Smooth muscle cell (in vitro differentiated cells): ENCODE data around the gene FAM78B. TPM values are rescaled to one million over a fixed set of nuclear protein-coding genes. Genes with fewer than 3 reads are reported as not detected.

ENCODE experiments used
- DNase-seq: peaks from one replicate; lab custom pipeline; 2025; ENCODE audit not compliant: unreplicated experiment; lab: John Stamatoyannopoulos, UW
- H2AFZ ChIP-seq: fragments of 200-600 bp; sonication (generic); 2 replicates; pipeline ENCODE4 v1.6.0; 2016; ENCODE audit warnings: antibody characterized with exemption, low read depth, mild to moderate bottlenecking
- H3F3A ChIP-seq: fragments of 200-600 bp; sonication (generic); 2 replicates; pipeline ENCODE4 v1.6.0; 2017; ENCODE audit warnings: antibody characterized with exemption, low read depth
- H3K27ac ChIP-seq: fragments of 200-600 bp; sonication (generic); 2 replicates; pipeline ENCODE4 v1.5.1; 2016; ENCODE audit warnings: low read depth, mild to moderate bottlenecking
- H3K27me3 ChIP-seq: fragments of 200-600 bp; sonication (generic); 2 replicates; pipeline ENCODE4 v1.6.1; 2016; ENCODE audit warnings: low read depth, mild to moderate bottlenecking
- H3K36me3 ChIP-seq: fragments of 200-600 bp; sonication (generic); 2 replicates; pipeline ENCODE4 v1.5.1; 2016; ENCODE audit warnings: low read depth
- H3K4me1 ChIP-seq: fragments of 200-600 bp; sonication (generic); 2 replicates; pipeline ENCODE4 v1.5.1; 2016; ENCODE audit warnings: low read depth
- H3K4me2 ChIP-seq: fragments of 200-600 bp; sonication (generic); 2 replicates; pipeline ENCODE4 v1.6.0; 2016; ENCODE audit warnings: mild to moderate bottlenecking
- H3K4me3 ChIP-seq: fragments of 200-600 bp; sonication (generic); 2 replicates; pipeline ENCODE4 v1.5.1; 2016; ENCODE audit warnings: mild to moderate bottlenecking
- H3K79me2 ChIP-seq: fragments of 200-600 bp; sonication (generic); 2 replicates; pipeline ENCODE4 v1.6.0; 2016; ENCODE audit warnings: low read depth, mild to moderate bottlenecking
- H3K9ac ChIP-seq: fragments of 200-600 bp; sonication (generic); 2 replicates; pipeline ENCODE4 v1.6.0; 2016; ENCODE audit warnings: low read depth
- H3K9me3 ChIP-seq: fragments of 200-600 bp; sonication (generic); replicated peaks from 2 replicates; pipeline ENCODE4 v1.5.1; 2016; ENCODE audit warnings: low read depth
- H4K20me1 ChIP-seq: fragments of 200-600 bp; sonication (generic); 2 replicates; pipeline ENCODE4 v1.6.0; 2016; ENCODE audit warnings: low read depth
- WGBS: methylation state at CpG from one replicate; pipeline ENCODE4 v1.1.7; 2016; ENCODE audit warnings: low lambda C conversion rate; 5-methylcytosine and 5-hydroxymethylcytosine counted together
- polyA plus RNA-seq: library from polyadenylated mRNA; unstranded; fragments of >200 nt; fragmentation: Nextera tagmentation; extraction: Ambion mirVana; gene quantifications from 2 replicates; pipeline ENCODE4 v1.2.1, GENCODE V29; 2016
- total RNA-seq: library from RNA; depleted of rRNA; stranded (reverse); fragments of >200 nt; gene quantifications from 2 replicates; pipeline ENCODE4 v1.2.3, GENCODE V29; 2014
- TF ChIP-seq, protein P1 (sequence below): fragments of 200-600 bp; sonication (generic); IDR thresholded peaks from 2 replicates; pipeline ENCODE4 v1.5.1; 2017; ENCODE audit warnings: borderline replicate concordance, mild to moderate bottlenecking, antibody characterized with exemption; ENCODE audit not compliant: insufficient read depth, poor library complexity, severe bottlenecking

Gene FAM78B
- total and polyA plus RNA-seq, 2 experiments from 2014 or later = 0.27 TPM; not detected in 1

DNA sequence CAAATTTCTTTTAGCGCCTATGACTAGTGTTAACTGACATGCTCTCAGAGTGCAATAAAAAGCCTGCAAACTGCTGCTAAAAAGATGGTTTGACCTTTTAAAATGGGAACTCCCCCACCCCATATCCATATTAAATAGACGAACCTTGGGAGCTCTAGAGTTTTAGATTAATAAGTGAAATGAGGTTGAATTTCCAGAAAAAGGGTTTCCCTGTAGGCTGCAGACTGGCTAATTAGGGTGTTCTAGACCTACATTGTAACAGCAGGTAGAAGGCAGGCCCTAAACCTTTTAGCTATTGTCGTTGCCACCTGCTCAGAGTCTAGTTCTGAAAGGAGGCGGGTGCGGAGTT lies 2.2 kb downstream of the FAM78B start:
- no peak for DNase-seq
- no peak overlapping the region for H3K9ac ChIP-seq
- H2AFZ ChIP-seq = no peak overlapping the region
- no peaks in the 10 kb centered on the region for H3F3A ChIP-seq
- H3K27ac ChIP-seq = no peak overlapping the region
- H3K9me3 ChIP-seq = no peaks in the 10 kb centered on the region
- H3K79me2 ChIP-seq = no peaks in the 10 kb centered on the region
- H3K4me2 ChIP-seq = peak overlapping the region; percentile 87
- TF ChIP-seq, protein P1, sequence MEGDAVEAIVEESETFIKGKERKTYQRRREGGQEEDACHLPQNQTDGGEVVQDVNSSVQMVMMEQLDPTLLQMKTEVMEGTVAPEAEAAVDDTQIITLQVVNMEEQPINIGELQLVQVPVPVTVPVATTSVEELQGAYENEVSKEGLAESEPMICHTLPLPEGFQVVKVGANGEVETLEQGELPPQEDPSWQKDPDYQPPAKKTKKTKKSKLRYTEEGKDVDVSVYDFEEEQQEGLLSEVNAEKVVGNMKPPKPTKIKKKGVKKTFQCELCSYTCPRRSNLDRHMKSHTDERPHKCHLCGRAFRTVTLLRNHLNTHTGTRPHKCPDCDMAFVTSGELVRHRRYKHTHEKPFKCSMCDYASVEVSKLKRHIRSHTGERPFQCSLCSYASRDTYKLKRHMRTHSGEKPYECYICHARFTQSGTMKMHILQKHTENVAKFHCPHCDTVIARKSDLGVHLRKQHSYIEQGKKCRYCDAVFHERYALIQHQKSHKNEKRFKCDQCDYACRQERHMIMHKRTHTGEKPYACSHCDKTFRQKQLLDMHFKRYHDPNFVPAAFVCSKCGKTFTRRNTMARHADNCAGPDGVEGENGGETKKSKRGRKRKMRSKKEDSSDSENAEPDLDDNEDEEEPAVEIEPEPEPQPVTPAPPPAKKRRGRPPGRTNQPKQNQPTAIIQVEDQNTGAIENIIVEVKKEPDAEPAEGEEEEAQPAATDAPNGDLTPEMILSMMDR = no peak
- H4K20me1 ChIP-seq = no peaks in the 10 kb centered on the region
- WGBS = 21% methylated on average over 5 of the region's 5 CpGs
- H3K4me3 ChIP-seq = no peak overlapping the region
- no peaks in the 10 kb centered on the region for H3K36me3 ChIP-seq
- no peaks in the 10 kb centered on the region for H3K4me1 ChIP-seq
- peaks cover 75% of the 10 kb centered on the region for H3K27me3 ChIP-seq

DNA sequence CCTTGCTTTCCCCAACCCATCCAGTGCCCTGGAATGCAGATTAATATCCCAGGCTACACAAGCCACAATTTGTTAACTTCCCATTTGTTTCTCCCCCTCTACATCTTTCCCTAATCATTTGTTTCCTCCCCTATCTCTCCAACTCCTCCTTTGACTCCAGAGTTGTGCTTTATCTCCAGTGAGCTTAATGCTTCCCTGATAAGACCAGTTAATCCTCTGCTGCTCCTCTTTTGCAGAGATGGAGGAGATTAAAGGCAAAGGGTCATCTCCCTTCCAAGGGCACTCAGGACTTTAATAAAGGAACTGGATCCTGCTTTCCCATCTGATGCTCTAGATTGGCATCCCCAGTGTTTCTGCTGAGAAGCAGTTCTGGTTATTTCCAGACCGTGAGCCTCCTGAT lies 7.1 kb downstream of the FAM78B start:
- no peak overlapping the region for H3K27ac ChIP-seq
- TF ChIP-seq, protein P1 = no peak
- no peak overlapping the region for H2AFZ ChIP-seq
- no peaks in the 10 kb centered on the region for H4K20me1 ChIP-seq
- H3K36me3 ChIP-seq = no peaks in the 10 kb centered on the region
- H3K9me3 ChIP-seq = no peaks in the 10 kb centered on the region
- no peak overlapping the region for H3K4me3 ChIP-seq
- DNase-seq = no peak
- no peaks in the 10 kb centered on the region for H3F3A ChIP-seq
- no peak overlapping the region for H3K4me2 ChIP-seq
- peaks cover 39% of the 10 kb centered on the region for H3K27me3 ChIP-seq
- no peaks in the 10 kb centered on the region for H3K4me1 ChIP-seq
- no peak overlapping the region for H3K9ac ChIP-seq
- WGBS = 38% methylated on average over 1 of the region's 1 CpG
- H3K79me2 ChIP-seq = no peaks in the 10 kb centered on the region

DNA sequence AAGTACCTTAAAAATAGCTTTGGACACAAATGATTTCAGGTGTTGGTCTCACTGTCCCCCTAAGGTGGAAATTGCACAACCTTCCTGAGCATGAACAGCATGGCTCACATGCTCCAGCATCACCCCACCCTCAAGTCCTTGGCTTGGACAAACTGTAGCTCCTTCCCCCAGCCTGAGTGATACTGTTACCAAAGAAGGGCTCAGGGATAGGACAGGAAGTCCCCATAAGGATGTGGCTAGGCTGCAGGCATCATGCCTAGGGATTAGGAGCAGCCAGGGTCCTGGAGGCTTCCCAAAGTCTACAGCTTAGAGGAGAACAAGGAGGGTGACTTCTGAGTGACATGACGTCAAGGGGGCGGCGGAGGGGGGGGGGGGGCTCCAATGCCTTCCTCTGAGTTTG lies 10.1 kb downstream of the FAM78B start:
- Histone ChIP-seq H3K4me3 (no peak overlapping the region), H3K9me3 (no peaks in the 10 kb centered on the region), H3F3A (no peaks in the 10 kb centered on the region), H3K9ac (no peak overlapping the region), H3K27me3 (peaks cover 11% of the 10 kb centered on the region), H2AFZ (no peak overlapping the region), H4K20me1 (no peaks in the 10 kb centered on the region), H3K4me1 (no peaks in the 10 kb centered on the region), H3K79me2 (no peaks in the 10 kb centered on the region), H3K4me2 (no peak overlapping the region), H3K36me3 (no peaks in the 10 kb centered on the region), H3K27ac (no peak overlapping the region)
- TF ChIP-seq, protein P1 = no peak
- WGBS = 87% methylated on average over 1 of the region's 3 CpGs
- no peak for DNase-seq

DNA sequence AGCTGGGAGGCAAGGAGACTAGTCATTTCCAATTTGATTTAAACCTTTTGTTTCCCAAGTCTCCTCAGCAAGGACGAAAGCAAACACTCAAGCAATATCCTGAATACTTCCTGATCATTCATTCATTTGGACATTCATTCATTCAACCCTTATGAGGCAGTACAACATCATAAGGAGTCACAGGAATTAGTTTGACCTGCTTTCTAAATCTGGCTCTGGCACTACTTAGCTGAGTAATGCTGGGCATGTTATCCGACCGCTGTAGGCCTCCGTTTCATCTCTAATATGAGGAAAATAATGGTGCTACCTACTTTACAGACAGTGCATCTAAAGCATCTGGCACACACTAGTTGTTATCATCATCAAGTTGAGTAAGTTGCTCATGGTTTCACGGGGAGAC lies 11.7 kb downstream of the FAM78B start:
- no peaks in the 10 kb centered on the region for H4K20me1 ChIP-seq
- no peak overlapping the region for H3K27ac ChIP-seq
- H3K4me1 ChIP-seq = no peaks in the 10 kb centered on the region
- no peak overlapping the region for H3K4me3 ChIP-seq
- TF ChIP-seq, protein P1 = no peak
- no peak overlapping the region for H3K4me2 ChIP-seq
- H3K9me3 ChIP-seq = no peaks in the 10 kb centered on the region
- no peaks in the 10 kb centered on the region for H3K27me3 ChIP-seq
- H3K9ac ChIP-seq = no peak overlapping the region
- no peaks in the 10 kb centered on the region for H3F3A ChIP-seq
- no peak for DNase-seq
- 68% methylated on average over 5 of the region's 5 CpGs for WGBS
- H3K36me3 ChIP-seq = no peaks in the 10 kb centered on the region
- no peak overlapping the region for H2AFZ ChIP-seq
- no peaks in the 10 kb centered on the region for H3K79me2 ChIP-seq
